Activated T-helper 2 cell treated with anti-CD3 and anti-CD28 coated beads, Interferon-gamma antibody, Interleukin-2, Interleukin-4, amounts not matched to agents 10 μg/mL and 5 μg/mL and 100 μg/mL, durations not matched to agents 14 hours and 24 hours and 36 hours (primary cell): ENCODE measurements around the gene CMTR1. TPM values are rescaled to one million over a fixed set of nuclear protein-coding genes. Genes with fewer than 3 reads are reported as not detected.

Source experiments
- DNase-seq: peaks from one replicate; pipeline ENCODE4 v3.0.0; 2021; ENCODE audit warnings: low spot score
- H3K27ac Mint-ChIP-seq: one replicate; pipeline ENCODE4 v1.8.0; 2021; ENCODE audit warnings: mixed read lengths
- H3K27me3 Mint-ChIP-seq: one replicate; pipeline ENCODE4 v1.8.0; 2021; ENCODE audit warnings: low read depth, mixed read lengths
- H3K36me3 Mint-ChIP-seq: one replicate; pipeline ENCODE4 v1.8.0; 2021; ENCODE audit warnings: low read depth, mixed read lengths
- H3K4me1 Mint-ChIP-seq: one replicate; pipeline ENCODE4 v1.8.0; 2021; ENCODE audit warnings: low read depth, mixed read lengths
- H3K4me3 Mint-ChIP-seq: one replicate; pipeline ENCODE4 v1.8.0; 2021; ENCODE audit warnings: low read depth, mild to moderate bottlenecking, moderate library complexity, mixed read lengths
- H3K9me3 Mint-ChIP-seq: one replicate; pipeline ENCODE4 v1.8.0; 2021; ENCODE audit warnings: mixed read lengths
- intact Hi-C: fragments of 100-400 bp; cut with micrococcal nuclease; formaldehyde crosslinking; loops from one replicate; pipeline ENCODE4 v1.15.1; 2023
- total RNA-seq: library from RNA; stranded (reverse); gene quantifications from 2 replicates; pipeline ENCODE4 v1.2.3, GENCODE V29; 2022

Gene CMTR1
- total RNA-seq, 1 donor from 2014 or later: 51.8 TPM

GRCh38 chr6:37516076-37516919 lies 83.3 kb downstream of the CMTR1 start:
- Mint-ChIP-seq H3K27ac (peak overlapping the region; percentile 86), H3K9me3 (no peaks in the 10 kb centered on the region), H3K4me3 (peak overlapping the region; percentile 69), H3K27me3 (no peaks in the 10 kb centered on the region), H3K36me3 (no peaks in the 10 kb centered on the region), H3K4me1 (peaks cover 52% of the 10 kb centered on the region)
- DNase-seq: peak; percentile 79
- intact Hi-C loops: loop anchor here (1.0 to 10.0 kb wide), 2 partner anchors 17 to 1599 kb away; partner anchors contain the start of genes CCDC167 and SAYSD1

DNA sequence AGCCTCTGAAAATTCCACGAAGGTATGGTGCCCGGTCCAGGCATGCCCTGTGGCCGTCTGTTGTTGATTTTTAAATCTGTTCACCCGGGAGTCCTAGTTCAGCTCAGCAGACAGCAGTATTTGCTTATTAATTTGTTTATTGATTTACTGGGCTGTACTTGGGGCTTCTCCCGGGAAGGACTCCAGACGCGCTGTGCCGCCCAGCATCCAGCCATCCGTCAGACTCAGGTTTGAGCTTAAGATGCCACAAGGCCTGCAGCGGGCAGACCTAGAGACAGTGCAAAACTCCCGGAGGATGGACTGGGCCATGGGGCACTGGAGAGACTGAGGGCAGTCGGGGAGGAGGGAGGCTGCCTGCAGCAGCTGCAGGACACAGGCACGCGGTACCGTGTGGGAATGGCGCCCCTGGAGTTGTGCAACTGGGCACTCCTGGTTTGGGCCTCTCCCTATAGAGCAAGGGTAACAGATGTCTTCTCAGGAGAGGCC lies 83.9 kb downstream of the CMTR1 start:
- intact Hi-C loops: loop anchor here (1.0 to 10.0 kb wide), 4 partner anchors 18 to 1598 kb away; partner anchors contain the start of genes CCDC167 and SAYSD1
- DNase-seq: no peak
- Mint-ChIP-seq H3K4me1 (peaks cover 54% of the 10 kb centered on the region), H3K9me3 (no peaks in the 10 kb centered on the region), H3K27ac (peak overlapping the region; percentile 87), H3K27me3 (no peaks in the 10 kb centered on the region), H3K4me3 (peak overlapping the region; percentile 69), H3K36me3 (no peaks in the 10 kb centered on the region)

- peak overlapping the region; percentile 38 for H3K4me3 Mint-ChIP-seq
- peak overlapping the region; percentile 87 for H3K27ac Mint-ChIP-seq
- H3K36me3 Mint-ChIP-seq: no peaks in the 10 kb centered on the region
- intact Hi-C loops: loop anchor here (1.0 to 10.0 kb wide), 3 partner anchors 22 to 1597 kb away; partner anchors contain the start of gene SAYSD1
- no peaks in the 10 kb centered on the region for H3K9me3 Mint-ChIP-seq
- peaks cover 54% of the 10 kb centered on the region for H3K4me1 Mint-ChIP-seq
- H3K27me3 Mint-ChIP-seq: no peaks in the 10 kb centered on the region
- DNase-seq: peak; percentile 70
These were observed 84.4 kb downstream of the CMTR1 start for GRCh38 chr6:37517411-37517812.

- H3K4me3 Mint-ChIP-seq: no peak overlapping the region
- no peaks in the 10 kb centered on the region for H3K36me3 Mint-ChIP-seq
- H3K4me1 Mint-ChIP-seq: peaks cover 54% of the 10 kb centered on the region
- H3K9me3 Mint-ChIP-seq: no peaks in the 10 kb centered on the region
- DNase-seq: no peak
- H3K27ac Mint-ChIP-seq: no peak overlapping the region
- intact Hi-C loops: loop anchor here (10.0 kb wide), 1 partner anchor 1597 kb away; the partner anchor contains the start of gene SAYSD1
- H3K27me3 Mint-ChIP-seq: no peaks in the 10 kb centered on the region
These were observed 85.1 kb downstream of the CMTR1 start for GRCh38 chr6:37518116-37518515.

GRCh38 chr6:37519461-37519860 lies 86.4 kb downstream of the CMTR1 start:
- H3K27ac Mint-ChIP-seq: no peak overlapping the region
- intact Hi-C loops: loop anchor here (10.0 kb wide), 1 partner anchor 1595 kb away; the partner anchor contains the start of gene SAYSD1
- H3K4me3 Mint-ChIP-seq: no peak overlapping the region
- no peak for DNase-seq
- H3K36me3 Mint-ChIP-seq: no peaks in the 10 kb centered on the region
- peaks cover 46% of the 10 kb centered on the region for H3K4me1 Mint-ChIP-seq
- no peaks in the 10 kb centered on the region for H3K27me3 Mint-ChIP-seq
- H3K9me3 Mint-ChIP-seq: no peaks in the 10 kb centered on the region

DNA sequence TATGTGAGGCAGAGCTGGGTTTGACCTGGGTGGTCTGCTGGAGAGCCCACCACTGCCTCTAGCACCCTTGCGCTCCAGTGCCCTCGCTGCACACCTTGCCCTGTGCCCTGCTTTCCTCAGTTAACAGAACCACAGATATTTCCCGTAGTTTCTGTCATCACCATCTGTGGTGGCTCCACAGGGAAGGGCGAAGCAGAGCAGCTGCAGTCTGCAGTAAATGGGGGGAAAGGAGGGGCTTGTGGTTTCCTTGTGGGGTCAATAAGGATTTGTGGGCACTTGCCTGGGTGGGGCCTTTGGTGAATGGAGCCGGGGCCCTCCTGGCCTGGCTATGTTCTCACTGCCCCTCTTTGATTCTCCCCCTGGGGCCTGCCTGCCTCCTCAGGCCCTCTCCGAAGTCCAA lies 87.9 kb downstream of the CMTR1 start:
- Mint-ChIP-seq H3K4me1 (peaks cover 34% of the 10 kb centered on the region), H3K9me3 (no peaks in the 10 kb centered on the region), H3K27me3 (peaks cover 4% of the 10 kb centered on the region), H3K36me3 (no peaks in the 10 kb centered on the region), H3K27ac (no peak overlapping the region), H3K4me3 (no peak overlapping the region)
- DNase-seq: no peak
- intact Hi-C loops: no loop called here

GRCh38 chr6:37521674-37522073 lies 88.7 kb downstream of the CMTR1 start:
- Mint-ChIP-seq H3K4me1 (peaks cover 26% of the 10 kb centered on the region), H3K27ac (no peak overlapping the region), H3K9me3 (no peaks in the 10 kb centered on the region), H3K4me3 (no peak overlapping the region), H3K27me3 (peaks cover 6% of the 10 kb centered on the region), H3K36me3 (no peaks in the 10 kb centered on the region)
- no peak for DNase-seq
- intact Hi-C loops: no loop called here

DNA sequence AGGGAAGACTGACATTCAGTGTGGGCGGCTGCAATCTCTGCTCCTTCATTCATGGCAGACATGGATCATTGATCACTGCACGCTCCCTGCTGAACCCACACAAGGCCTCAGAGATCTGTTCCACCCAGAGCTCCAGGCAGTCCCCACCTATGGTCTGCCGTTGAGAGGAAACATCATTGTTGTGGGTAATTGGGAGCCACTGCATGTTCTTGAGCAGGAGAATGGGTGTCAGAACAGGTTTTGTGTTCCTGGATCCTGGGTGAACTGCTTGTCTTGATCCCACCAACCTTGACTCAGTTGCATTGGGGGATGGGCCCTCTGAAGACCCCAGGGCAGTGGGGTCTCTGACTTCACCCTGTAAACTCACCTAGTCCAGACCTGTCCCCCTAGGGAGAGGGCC lies 89.8 kb downstream of the CMTR1 start:
- DNase-seq: no peak
- intact Hi-C loops: no loop called here
- H3K4me1 Mint-ChIP-seq: peaks cover 15% of the 10 kb centered on the region
- no peaks in the 10 kb centered on the region for H3K36me3 Mint-ChIP-seq
- H3K9me3 Mint-ChIP-seq: no peaks in the 10 kb centered on the region
- no peak overlapping the region for H3K4me3 Mint-ChIP-seq
- H3K27ac Mint-ChIP-seq: no peak overlapping the region
- H3K27me3 Mint-ChIP-seq: peaks cover 13% of the 10 kb centered on the region

DNA sequence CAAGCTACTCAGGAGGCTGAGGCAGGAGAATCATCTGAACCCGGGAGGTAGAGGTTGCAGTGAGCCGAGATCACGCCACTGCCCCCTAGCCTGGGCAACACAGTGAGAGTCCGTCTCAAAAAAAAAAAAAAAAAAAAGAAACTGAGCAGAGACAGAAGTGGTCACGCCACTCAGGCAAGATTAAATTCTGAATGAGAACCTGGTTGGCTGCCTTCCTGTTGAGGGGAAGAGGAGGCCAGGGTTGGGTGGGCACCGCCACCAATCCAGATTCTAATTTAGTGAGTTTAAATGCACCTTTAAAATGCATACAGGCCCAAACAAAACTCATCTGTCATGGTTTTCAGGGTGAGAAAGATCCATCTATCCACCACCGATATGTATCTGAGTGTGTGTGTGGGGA lies 90.4 kb downstream of the CMTR1 start:
- Mint-ChIP-seq H3K4me1 (peaks cover 9% of the 10 kb centered on the region), H3K36me3 (no peaks in the 10 kb centered on the region), H3K27ac (no peak overlapping the region), H3K4me3 (no peak overlapping the region), H3K9me3 (no peaks in the 10 kb centered on the region), H3K27me3 (peaks cover 13% of the 10 kb centered on the region)
- no peak for DNase-seq
- intact Hi-C loops: no loop called here

DNA sequence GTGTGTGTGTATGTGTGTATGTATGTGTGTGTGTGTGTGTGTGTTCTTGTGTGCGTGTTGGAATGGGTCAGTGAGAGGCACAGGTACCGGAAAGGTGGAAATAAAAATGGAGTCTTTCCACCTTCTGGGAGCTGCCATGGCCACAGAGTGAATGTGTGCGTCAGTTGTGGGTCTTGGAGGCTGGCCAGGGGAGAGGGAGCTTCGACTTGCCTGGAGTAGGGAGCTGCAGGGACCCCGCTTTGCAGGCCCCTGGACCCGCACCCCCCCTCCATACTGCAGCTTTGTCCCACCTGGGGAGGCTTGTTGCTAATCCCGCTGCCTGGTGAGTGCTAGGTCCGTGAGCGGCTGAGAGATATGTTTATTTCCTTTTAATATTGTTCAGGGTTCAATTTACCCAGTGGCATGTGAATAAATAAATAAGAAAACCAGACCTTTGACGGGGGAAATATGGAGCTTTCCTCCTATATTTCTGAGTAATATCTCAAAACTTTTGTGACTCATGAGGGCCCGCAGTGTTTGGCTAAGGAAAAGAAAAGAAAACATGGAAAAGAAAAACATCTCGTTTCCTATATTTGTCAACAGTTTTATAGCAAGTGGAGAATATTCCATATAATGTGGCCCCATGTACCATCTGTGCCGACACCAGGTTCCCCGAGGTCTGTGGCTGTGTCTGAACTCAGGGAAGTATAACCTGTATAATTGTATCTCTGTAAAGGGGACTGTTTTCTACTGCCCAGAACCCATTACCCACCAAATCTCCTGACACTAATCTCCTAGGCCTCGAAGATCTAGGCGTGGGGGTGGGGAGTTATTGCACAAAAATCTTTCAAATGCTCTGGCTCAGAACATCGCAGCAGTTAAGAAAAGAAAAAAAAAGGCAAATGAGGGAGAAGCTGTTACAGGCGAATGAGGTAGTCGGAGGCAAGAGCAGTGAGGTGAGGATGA lies 91.3 kb downstream of the CMTR1 start:
- peaks cover 13% of the 10 kb centered on the region for H3K27me3 Mint-ChIP-seq
- H3K4me1 Mint-ChIP-seq: peaks cover 2% of the 10 kb centered on the region
- no peak overlapping the region for H3K27ac Mint-ChIP-seq
- DNase-seq: no peak
- no peaks in the 10 kb centered on the region for H3K36me3 Mint-ChIP-seq
- intact Hi-C loops: no loop called here
- H3K4me3 Mint-ChIP-seq: no peak overlapping the region
- H3K9me3 Mint-ChIP-seq: no peaks in the 10 kb centered on the region

GRCh38 chr6:37524970-37525318 lies 91.9 kb downstream of the CMTR1 start:
- DNase-seq: no peak
- Mint-ChIP-seq H3K4me3 (no peak overlapping the region), H3K9me3 (no peaks in the 10 kb centered on the region), H3K27me3 (peaks cover 13% of the 10 kb centered on the region), H3K27ac (no peak overlapping the region), H3K4me1 (peaks cover 2% of the 10 kb centered on the region), H3K36me3 (no peaks in the 10 kb centered on the region)
- intact Hi-C loops: no loop called here

- Mint-ChIP-seq H3K27me3 (peaks cover 15% of the 10 kb centered on the region), H3K27ac (no peak overlapping the region)
- intact Hi-C loops: no loop called here
These were observed 92.7 kb downstream of the CMTR1 start for GRCh38 chr6:37525460-37526357.

More at GRCh38 chr6:37525460-37526357, 92.7 kb downstream of the CMTR1 start:
- no peak for DNase-seq
- H3K4me1 Mint-ChIP-seq: peaks cover 2% of the 10 kb centered on the region
- H3K9me3 Mint-ChIP-seq: no peaks in the 10 kb centered on the region
- no peaks in the 10 kb centered on the region for H3K36me3 Mint-ChIP-seq
- no peak overlapping the region for H3K4me3 Mint-ChIP-seq
